ENCODE measurements around the gene PPFIA2. TPM values are rescaled to one million over a fixed set of nuclear protein-coding genes. Genes with fewer than 3 reads are reported as not detected.

Gene PPFIA2
- total RNA-seq, 1 experiment from 2014 or later, result 1.1 TPM

DNA sequence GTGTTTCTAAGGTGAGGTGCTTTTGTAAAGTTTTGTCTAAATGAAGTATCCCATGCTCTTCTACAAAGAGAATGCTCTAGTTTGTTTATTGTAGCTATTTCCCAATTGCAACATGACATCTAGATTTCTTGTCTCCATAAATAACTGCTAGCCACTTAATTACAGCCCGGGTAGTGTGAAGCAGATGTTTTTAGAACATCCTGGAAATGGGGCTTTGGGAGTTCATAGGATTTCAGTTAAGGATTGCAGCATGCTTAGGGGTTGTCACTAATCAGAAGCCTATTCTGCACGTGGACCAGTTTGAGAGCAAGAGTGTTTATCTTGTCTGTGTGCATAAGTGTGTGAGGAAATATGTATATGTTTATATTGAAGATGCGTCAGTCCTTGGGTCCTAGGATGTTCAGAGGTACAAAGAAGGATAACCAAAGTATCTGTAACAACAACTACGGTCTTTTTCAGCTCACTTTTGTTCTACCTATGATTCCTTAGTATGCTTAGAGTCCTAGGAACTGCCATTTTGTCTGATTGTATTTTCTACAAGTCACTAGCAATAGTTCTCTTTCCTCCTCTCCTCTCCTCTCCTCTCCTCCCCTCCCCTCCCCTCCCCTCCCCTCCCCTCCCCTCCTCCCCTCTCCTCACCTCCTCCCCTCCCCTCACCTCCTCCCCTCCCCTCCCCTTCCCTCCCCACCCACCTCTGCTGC lies 546.0 kb downstream of the PPFIA2 start:
- Mint-ChIP-seq H3K4me1 (peaks cover 37% of the 10 kb centered on the region), H3K27ac (no peak overlapping the region), H3K27me3 (ENCODE audit: low read depth) (peaks cover 23% of the 10 kb centered on the region), H3K36me3 (no peaks in the 10 kb centered on the region), H3K4me3 (no peak overlapping the region), H3K9me3 (no peaks in the 10 kb centered on the region)
- ChIA-PET POLR2A (no interaction called here), CTCF (no interaction called here)
- DNase-seq (ENCODE audit: low spot score) (no peak), ATAC-seq (no peak)
- TF ChIP-seq, protein P1, sequence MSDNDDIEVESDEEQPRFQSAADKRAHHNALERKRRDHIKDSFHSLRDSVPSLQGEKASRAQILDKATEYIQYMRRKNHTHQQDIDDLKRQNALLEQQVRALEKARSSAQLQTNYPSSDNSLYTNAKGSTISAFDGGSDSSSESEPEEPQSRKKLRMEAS (CRISPR knock-in tag; IDR thresholded peaks at IDR 0.05), result no peak
- TF ChIP-seq, protein P2, sequence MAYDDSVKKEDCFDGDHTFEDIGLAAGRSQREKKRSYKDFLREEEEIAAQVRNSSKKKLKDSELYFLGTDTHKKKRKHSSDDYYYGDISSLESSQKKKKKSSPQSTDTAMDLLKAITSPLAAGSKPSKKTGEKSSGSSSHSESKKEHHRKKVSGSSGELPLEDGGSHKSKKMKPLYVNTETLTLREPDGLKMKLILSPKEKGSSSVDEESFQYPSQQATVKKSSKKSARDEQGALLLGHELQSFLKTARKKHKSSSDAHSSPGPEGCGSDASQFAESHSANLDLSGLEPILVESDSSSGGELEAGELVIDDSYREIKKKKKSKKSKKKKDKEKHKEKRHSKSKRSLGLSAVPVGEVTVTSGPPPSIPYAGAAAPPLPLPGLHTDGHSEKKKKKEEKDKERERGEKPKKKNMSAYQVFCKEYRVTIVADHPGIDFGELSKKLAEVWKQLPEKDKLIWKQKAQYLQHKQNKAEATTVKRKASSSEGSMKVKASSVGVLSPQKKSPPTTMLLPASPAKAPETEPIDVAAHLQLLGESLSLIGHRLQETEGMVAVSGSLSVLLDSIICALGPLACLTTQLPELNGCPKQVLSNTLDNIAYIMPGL (CRISPR knock-in tag; IDR thresholded peaks at IDR 0.05), result no peak
- no peak for TF ChIP-seq GABPB1 (CRISPR knock-in tag; IDR thresholded peaks at IDR 0.05)
- no peak for TF ChIP-seq JAZF1 (CRISPR knock-in tag; IDR thresholded peaks at IDR 0.05)
- TF ChIP-seq NR1H2 (CRISPR knock-in tag; IDR thresholded peaks at IDR 0.05), result no peak
- TF ChIP-seq, protein P3, sequence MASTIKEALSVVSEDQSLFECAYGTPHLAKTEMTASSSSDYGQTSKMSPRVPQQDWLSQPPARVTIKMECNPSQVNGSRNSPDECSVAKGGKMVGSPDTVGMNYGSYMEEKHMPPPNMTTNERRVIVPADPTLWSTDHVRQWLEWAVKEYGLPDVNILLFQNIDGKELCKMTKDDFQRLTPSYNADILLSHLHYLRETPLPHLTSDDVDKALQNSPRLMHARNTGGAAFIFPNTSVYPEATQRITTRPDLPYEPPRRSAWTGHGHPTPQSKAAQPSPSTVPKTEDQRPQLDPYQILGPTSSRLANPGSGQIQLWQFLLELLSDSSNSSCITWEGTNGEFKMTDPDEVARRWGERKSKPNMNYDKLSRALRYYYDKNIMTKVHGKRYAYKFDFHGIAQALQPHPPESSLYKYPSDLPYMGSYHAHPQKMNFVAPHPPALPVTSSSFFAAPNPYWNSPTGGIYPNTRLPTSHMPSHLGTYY (CRISPR knock-in tag; IDR thresholded peaks at IDR 0.05), result no peak
- TF ChIP-seq CREM (CRISPR knock-in tag; IDR thresholded peaks at IDR 0.05), result no peak
- TF ChIP-seq, protein P4, sequence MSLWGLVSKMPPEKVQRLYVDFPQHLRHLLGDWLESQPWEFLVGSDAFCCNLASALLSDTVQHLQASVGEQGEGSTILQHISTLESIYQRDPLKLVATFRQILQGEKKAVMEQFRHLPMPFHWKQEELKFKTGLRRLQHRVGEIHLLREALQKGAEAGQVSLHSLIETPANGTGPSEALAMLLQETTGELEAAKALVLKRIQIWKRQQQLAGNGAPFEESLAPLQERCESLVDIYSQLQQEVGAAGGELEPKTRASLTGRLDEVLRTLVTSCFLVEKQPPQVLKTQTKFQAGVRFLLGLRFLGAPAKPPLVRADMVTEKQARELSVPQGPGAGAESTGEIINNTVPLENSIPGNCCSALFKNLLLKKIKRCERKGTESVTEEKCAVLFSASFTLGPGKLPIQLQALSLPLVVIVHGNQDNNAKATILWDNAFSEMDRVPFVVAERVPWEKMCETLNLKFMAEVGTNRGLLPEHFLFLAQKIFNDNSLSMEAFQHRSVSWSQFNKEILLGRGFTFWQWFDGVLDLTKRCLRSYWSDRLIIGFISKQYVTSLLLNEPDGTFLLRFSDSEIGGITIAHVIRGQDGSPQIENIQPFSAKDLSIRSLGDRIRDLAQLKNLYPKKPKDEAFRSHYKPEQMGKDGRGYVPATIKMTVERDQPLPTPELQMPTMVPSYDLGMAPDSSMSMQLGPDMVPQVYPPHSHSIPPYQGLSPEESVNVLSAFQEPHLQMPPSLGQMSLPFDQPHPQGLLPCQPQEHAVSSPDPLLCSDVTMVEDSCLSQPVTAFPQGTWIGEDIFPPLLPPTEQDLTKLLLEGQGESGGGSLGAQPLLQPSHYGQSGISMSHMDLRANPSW (CRISPR knock-in tag; conservative IDR thresholded peaks at IDR 0.05; ENCODE audit: low read depth), result no peak
- TF ChIP-seq, protein P5, sequence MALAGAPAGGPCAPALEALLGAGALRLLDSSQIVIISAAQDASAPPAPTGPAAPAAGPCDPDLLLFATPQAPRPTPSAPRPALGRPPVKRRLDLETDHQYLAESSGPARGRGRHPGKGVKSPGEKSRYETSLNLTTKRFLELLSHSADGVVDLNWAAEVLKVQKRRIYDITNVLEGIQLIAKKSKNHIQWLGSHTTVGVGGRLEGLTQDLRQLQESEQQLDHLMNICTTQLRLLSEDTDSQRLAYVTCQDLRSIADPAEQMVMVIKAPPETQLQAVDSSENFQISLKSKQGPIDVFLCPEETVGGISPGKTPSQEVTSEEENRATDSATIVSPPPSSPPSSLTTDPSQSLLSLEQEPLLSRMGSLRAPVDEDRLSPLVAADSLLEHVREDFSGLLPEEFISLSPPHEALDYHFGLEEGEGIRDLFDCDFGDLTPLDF (CRISPR knock-in tag; IDR thresholded peaks at IDR 0.05), result no peak
- no peak for TF ChIP-seq PRRX2 (CRISPR knock-in tag; IDR thresholded peaks at IDR 0.05)
- TF ChIP-seq ZNF317 (CRISPR knock-in tag; IDR thresholded peaks at IDR 0.05; ENCODE audit: borderline replicate concordance, low read depth), result no peak
- TF ChIP-seq, protein P6, sequence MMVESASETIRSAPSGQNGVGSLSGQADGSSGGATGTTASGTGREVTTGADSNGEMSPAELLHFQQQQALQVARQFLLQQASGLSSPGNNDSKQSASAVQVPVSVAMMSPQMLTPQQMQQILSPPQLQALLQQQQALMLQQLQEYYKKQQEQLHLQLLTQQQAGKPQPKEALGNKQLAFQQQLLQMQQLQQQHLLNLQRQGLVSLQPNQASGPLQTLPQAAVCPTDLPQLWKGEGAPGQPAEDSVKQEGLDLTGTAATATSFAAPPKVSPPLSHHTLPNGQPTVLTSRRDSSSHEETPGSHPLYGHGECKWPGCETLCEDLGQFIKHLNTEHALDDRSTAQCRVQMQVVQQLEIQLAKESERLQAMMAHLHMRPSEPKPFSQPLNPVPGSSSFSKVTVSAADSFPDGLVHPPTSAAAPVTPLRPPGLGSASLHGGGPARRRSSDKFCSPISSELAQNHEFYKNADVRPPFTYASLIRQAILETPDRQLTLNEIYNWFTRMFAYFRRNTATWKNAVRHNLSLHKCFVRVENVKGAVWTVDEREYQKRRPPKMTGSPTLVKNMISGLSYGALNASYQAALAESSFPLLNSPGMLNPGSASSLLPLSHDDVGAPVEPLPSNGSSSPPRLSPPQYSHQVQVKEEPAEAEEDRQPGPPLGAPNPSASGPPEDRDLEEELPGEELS (CRISPR knock-in tag; IDR thresholded peaks at IDR 0.05), result no peak
- TF ChIP-seq ESRRA (CRISPR knock-in tag; IDR thresholded peaks at IDR 0.05; ENCODE audit: borderline replicate concordance), result no peak
- TF ChIP-seq, protein P7, sequence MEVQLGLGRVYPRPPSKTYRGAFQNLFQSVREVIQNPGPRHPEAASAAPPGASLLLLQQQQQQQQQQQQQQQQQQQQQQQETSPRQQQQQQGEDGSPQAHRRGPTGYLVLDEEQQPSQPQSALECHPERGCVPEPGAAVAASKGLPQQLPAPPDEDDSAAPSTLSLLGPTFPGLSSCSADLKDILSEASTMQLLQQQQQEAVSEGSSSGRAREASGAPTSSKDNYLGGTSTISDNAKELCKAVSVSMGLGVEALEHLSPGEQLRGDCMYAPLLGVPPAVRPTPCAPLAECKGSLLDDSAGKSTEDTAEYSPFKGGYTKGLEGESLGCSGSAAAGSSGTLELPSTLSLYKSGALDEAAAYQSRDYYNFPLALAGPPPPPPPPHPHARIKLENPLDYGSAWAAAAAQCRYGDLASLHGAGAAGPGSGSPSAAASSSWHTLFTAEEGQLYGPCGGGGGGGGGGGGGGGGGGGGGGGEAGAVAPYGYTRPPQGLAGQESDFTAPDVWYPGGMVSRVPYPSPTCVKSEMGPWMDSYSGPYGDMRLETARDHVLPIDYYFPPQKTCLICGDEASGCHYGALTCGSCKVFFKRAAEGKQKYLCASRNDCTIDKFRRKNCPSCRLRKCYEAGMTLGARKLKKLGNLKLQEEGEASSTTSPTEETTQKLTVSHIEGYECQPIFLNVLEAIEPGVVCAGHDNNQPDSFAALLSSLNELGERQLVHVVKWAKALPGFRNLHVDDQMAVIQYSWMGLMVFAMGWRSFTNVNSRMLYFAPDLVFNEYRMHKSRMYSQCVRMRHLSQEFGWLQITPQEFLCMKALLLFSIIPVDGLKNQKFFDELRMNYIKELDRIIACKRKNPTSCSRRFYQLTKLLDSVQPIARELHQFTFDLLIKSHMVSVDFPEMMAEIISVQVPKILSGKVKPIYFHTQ (CRISPR knock-in tag; IDR thresholded peaks at IDR 0.05), result no peak
- TF ChIP-seq, protein P8, sequence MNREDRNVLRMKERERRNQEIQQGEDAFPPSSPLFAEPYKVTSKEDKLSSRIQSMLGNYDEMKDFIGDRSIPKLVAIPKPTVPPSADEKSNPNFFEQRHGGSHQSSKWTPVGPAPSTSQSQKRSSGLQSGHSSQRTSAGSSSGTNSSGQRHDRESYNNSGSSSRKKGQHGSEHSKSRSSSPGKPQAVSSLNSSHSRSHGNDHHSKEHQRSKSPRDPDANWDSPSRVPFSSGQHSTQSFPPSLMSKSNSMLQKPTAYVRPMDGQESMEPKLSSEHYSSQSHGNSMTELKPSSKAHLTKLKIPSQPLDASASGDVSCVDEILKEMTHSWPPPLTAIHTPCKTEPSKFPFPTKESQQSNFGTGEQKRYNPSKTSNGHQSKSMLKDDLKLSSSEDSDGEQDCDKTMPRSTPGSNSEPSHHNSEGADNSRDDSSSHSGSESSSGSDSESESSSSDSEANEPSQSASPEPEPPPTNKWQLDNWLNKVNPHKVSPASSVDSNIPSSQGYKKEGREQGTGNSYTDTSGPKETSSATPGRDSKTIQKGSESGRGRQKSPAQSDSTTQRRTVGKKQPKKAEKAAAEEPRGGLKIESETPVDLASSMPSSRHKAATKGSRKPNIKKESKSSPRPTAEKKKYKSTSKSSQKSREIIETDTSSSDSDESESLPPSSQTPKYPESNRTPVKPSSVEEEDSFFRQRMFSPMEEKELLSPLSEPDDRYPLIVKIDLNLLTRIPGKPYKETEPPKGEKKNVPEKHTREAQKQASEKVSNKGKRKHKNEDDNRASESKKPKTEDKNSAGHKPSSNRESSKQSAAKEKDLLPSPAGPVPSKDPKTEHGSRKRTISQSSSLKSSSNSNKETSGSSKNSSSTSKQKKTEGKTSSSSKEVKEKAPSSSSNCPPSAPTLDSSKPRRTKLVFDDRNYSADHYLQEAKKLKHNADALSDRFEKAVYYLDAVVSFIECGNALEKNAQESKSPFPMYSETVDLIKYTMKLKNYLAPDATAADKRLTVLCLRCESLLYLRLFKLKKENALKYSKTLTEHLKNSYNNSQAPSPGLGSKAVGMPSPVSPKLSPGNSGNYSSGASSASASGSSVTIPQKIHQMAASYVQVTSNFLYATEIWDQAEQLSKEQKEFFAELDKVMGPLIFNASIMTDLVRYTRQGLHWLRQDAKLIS (CRISPR knock-in tag; IDR thresholded peaks at IDR 0.05; ENCODE audit: borderline replicate concordance), result no peak
- no peak for TF ChIP-seq GTF2I (CRISPR knock-in tag; conservative IDR thresholded peaks at IDR 0.05)
- no peak for TF ChIP-seq ZNF138 (CRISPR knock-in tag; conservative IDR thresholded peaks at IDR 0.05)
- no peak for TF ChIP-seq ZNF121 (CRISPR knock-in tag; IDR thresholded peaks at IDR 0.05)

Data from WTC11 (cell line).